HepG2 (cell line): Measurements from ENCODE around the gene RPS6KA3. TPM values are rescaled to one million over a fixed set of nuclear protein-coding genes. Genes with fewer than 3 reads are reported as not detected.
A peak's percentile ranks its signal among the peaks of the same experiment; 100 is the strongest.

Source experiments
- AFF4 ChIP-seq: sonication (generic); formaldehyde crosslinking; IDR thresholded peaks from 2 replicates; pipeline ENCODE4 v1.4.0; 2020; ENCODE audit warnings: missing genetic modification reagents
- ELK4 ChIP-seq: sonication (generic); formaldehyde crosslinking; IDR thresholded peaks from 2 replicates; pipeline ENCODE4 v1.9.0; 2021; ENCODE audit warnings: missing genetic modification reagents, borderline replicate concordance
- ETV6 ChIP-seq: sonication (generic); formaldehyde crosslinking; conservative IDR thresholded peaks from 2 replicates; pipeline ENCODE4 v1.4.0; 2020; ENCODE audit warnings: missing genetic modification reagents
- HNRNPLL ChIP-seq: fragments of 200-400 bp; formaldehyde crosslinking; IDR thresholded peaks from 2 replicates; pipeline ENCODE4 v1.6.1; 2017; ENCODE audit warnings: mild to moderate bottlenecking, low read depth, low read length; ENCODE audit not compliant: poor library complexity, severe bottlenecking
- MYC ChIP-seq: sonication (generic); formaldehyde crosslinking; IDR thresholded peaks from 2 replicates; pipeline ENCODE4 v1.9.0; 2021; ENCODE audit warnings: missing genetic modification reagents, borderline replicate concordance
- NCOR1 ChIP-seq: fragments of 200-600 bp; sonication (generic); IDR thresholded peaks from 2 replicates; pipeline ENCODE4 v1.7.0; 2017; ENCODE audit warnings: antibody characterized with exemption, low read length, borderline replicate concordance
- NFATC3 ChIP-seq: sonication (generic); formaldehyde crosslinking; IDR thresholded peaks from 2 replicates; pipeline ENCODE4 v1.5.1; 2020; ENCODE audit warnings: mild to moderate bottlenecking, missing genetic modification reagents
- NR2C2 ChIP-seq: sonication (generic); formaldehyde crosslinking; IDR thresholded peaks from 2 replicates; pipeline ENCODE4 v1.4.0; 2020; ENCODE audit warnings: missing genetic modification reagents, mild to moderate bottlenecking, moderate library complexity, borderline replicate concordance
- PBX2 ChIP-seq: IDR thresholded peaks from 2 replicates; pipeline ENCODE4 v1.6.1; 2016; ENCODE audit warnings: control low read depth
- PRPF4 ChIP-seq: fragments of 200-400 bp; formaldehyde crosslinking; IDR thresholded peaks from 2 replicates; pipeline ENCODE4 v1.6.1; 2016; ENCODE audit warnings: low read length, low read depth; ENCODE audit not compliant: poor library complexity, severe bottlenecking
- RFXANK ChIP-seq: IDR thresholded peaks from 2 replicates; pipeline ENCODE4 v1.6.1; 2016
- SPEN ChIP-seq: sonication (generic); formaldehyde crosslinking; IDR thresholded peaks from 2 replicates; pipeline ENCODE4 v1.5.1; 2020; ENCODE audit warnings: low read depth, mild to moderate bottlenecking, missing genetic modification reagents
- ZBTB14 ChIP-seq: sonication (generic); formaldehyde crosslinking; IDR thresholded peaks from 2 replicates; pipeline ENCODE4 v1.4.0; 2020; ENCODE audit warnings: missing genetic modification reagents
- ZBTB33 ChIP-seq: sonication (generic); formaldehyde crosslinking; IDR thresholded peaks from 2 replicates; pipeline ENCODE4 v1.4.0; 2020; ENCODE audit warnings: missing genetic modification reagents
- ZNF160 ChIP-seq: sonication (generic); formaldehyde crosslinking; IDR thresholded peaks from 2 replicates; pipeline ENCODE4 v1.8.0; 2022; ENCODE audit warnings: mild to moderate bottlenecking, inconsistent platforms, missing genetic modification reagents
- ZNF547 ChIP-seq: sonication (generic); formaldehyde crosslinking; IDR thresholded peaks from 2 replicates; pipeline ENCODE4 v1.5.1; 2020; ENCODE audit warnings: mild to moderate bottlenecking, missing genetic modification reagents
- ZNF607 ChIP-seq: sonication (generic); formaldehyde crosslinking; IDR thresholded peaks from 2 replicates; pipeline ENCODE4 v1.5.1; 2020; ENCODE audit warnings: missing genetic modification reagents, mild to moderate bottlenecking, borderline replicate concordance
- ZNF777 ChIP-seq: sonication (generic); formaldehyde crosslinking; IDR thresholded peaks from 2 replicates; pipeline ENCODE4 v1.4.0; 2020; ENCODE audit warnings: missing genetic modification reagents
- polyA plus RNA-seq, 8 experiments: library from polyadenylated mRNA; depleted of rRNA in 3 of 8; stranded (reverse) in 7 of 8; unstranded in 1 of 8; fragments of >200 nt; fragmentation: Illumina TruSeq in 4 of 8; extraction: Trizol in 4 of 8; gene quantifications; 2 replicates each; pipeline versions ENCODE4 v1.2.1 to v1.2.3, GENCODE V29; 2011 to 2016; ENCODE audit warnings: low read depth in 4 of 8, missing spikeins in 1 of 8, mixed read lengths in 1 of 8; ENCODE audit not compliant: insufficient read depth in 1 of 8
- total RNA-seq, 5 experiments: library from RNA; depleted of rRNA; stranded (reverse); fragments of >200 nt; fragmentation: Illumina TruSeq; extraction: Trizol; gene quantifications; 2 replicates each; pipeline ENCODE4 v1.2.3, GENCODE V29; 2016; ENCODE audit warnings: low read depth in 1 of 5

Gene RPS6KA3
- total and polyA plus RNA-seq, 2 of the 13 experiments (the other 11 are each of a cell fraction or from before 2014, with no cell fraction given) = 314 to 357 TPM

- TF ChIP-seq AFF4 (CRISPR knock-in tag) (no peak), SPEN (CRISPR knock-in tag) (0 out of 2 replicates have a peak, but pooled peaks have one; percentile 29), ZNF547 (CRISPR knock-in tag) (0 out of 2 replicates have a peak, but pooled peaks have one; percentile 58), RFXANK (CRISPR knock-in tag) (no peak), ZBTB33 (CRISPR knock-in tag) (peak; percentile 94), ZNF160 (CRISPR knock-in tag) (no peak), HNRNPLL (peak; percentile 17), ZNF607 (CRISPR knock-in tag) (0 out of 2 replicates have a peak, but pooled peaks have one; percentile 9), NR2C2 (CRISPR knock-in tag) (peak; percentile 31; the same call in 1 of the 2 replicates), MYC (CRISPR knock-in tag) (peak; percentile 69), PRPF4 (no peak), ETV6 (CRISPR knock-in tag) (no peak), PBX2 (CRISPR knock-in tag) (no peak), NFATC3 (CRISPR knock-in tag) (no peak), ZBTB14 (CRISPR knock-in tag) (peak; percentile 68), ELK4 (CRISPR knock-in tag) (no peak), NCOR1 (no peak), ZNF777 (CRISPR knock-in tag) (0 out of 2 replicates have a peak, but pooled peaks have one; percentile 11)
Measured at GRCh38 chrX:20116577-20117240, 150.0 kb downstream of the RPS6KA3 start, which contains the start of gene MAP7D2 (continued).
